ENCODE results near the gene NR1I2. TPM values are rescaled to one million over a fixed set of nuclear protein-coding genes. Genes with fewer than 3 reads are reported as not detected.

Gene NR1I2
- total and polyA plus RNA-seq, 2 donors (not counting 1 experiment from before 2014, with no cell fraction given) = 0.30 to 0.52 TPM

- H3K9ac ChIP-seq (ENCODE audit: low read length) = no peak overlapping the region
- WGBS (ENCODE audit: insufficient coverage) = 100% methylated on average over 2 of the region's 2 CpGs
These were observed 47.5 kb downstream of the NR1I2 start for GRCh38 chr3:119829420-119829819.

GRCh38 chr3:119831022-119831421 is 49.1 kb downstream of the NR1I2 start:
- Mint-ChIP-seq H3K27me3 (no peaks in the 10 kb centered on the region), H3K9me3 (ENCODE audit: insufficient read depth) (no peaks in the 10 kb centered on the region), H3K27ac (no peak overlapping the region), H3K4me3 (no peak overlapping the region), H3K4me1 (peaks cover 4% of the 10 kb centered on the region)
- ATAC-seq (ENCODE audit: low read depth) = no peak
- ChIA-PET CTCF (interaction anchor here (1.1 to 1.7 kb wide), 2 partner anchors 8 to 318 kb away, joined by 4 to 5 read pairs; no protein-coding TSS in a partner anchor), POLR2A (no interaction called here)
- Histone ChIP-seq H3K36me3 (replicated peaks in 1 of 2; ENCODE audit: control extremely low read depth in 1 of 2, control insufficient read depth in 1 of 2, extremely low read depth in 1 of 2, insufficient read depth in 2 of 2, low read length in 1 of 2) (peaks cover 7 to 10% of the 10 kb centered on the region in 2 experiments), H3K9ac (ENCODE audit: low read length) (no peak overlapping the region), H3K27ac (ENCODE audit: low read length in 2 of 2) (no peak overlapping the region), H3K4me2 (replicated peaks; ENCODE audit: low read depth, low read length, poor library complexity, severe bottlenecking) (no peak overlapping the region), H3K9me3 (ENCODE audit: control extremely low read depth in 1 of 3, control insufficient read depth in 2 of 3, insufficient read depth in 1 of 3, low read length in 2 of 3) (no peaks in the 10 kb centered on the region), H3K4me3 (ENCODE audit: control extremely low read depth in 1 of 5, extremely low read depth in 1 of 5, insufficient read depth in 1 of 5, low read depth in 2 of 5, low read length in 4 of 5) (no peak overlapping the region), H4K20me1 (ENCODE audit: control insufficient read depth, insufficient read depth, low read length, poor library complexity, severe bottlenecking) (peaks cover 11% of the 10 kb centered on the region), H3K79me2 (ENCODE audit: control insufficient read depth, insufficient read depth, low read length) (no peaks in the 10 kb centered on the region), H3K4me1 (ENCODE audit: control insufficient read depth in 2 of 2, insufficient read depth in 2 of 2, low read length in 2 of 2) (no peaks in the 10 kb centered on the region), H2AFZ (ENCODE audit: insufficient read depth, low read depth, low read length, poor library complexity, severe bottlenecking) (no peak overlapping the region), H3K27me3 (replicated peaks in 1 of 4; ENCODE audit: control extremely low read depth in 1 of 4, control insufficient read depth in 3 of 4, insufficient read depth in 4 of 4, low read length in 3 of 4) (no peaks in the 10 kb centered on the region)
- DNase-seq = no peak
- TF ChIP-seq EZH2 (IDR thresholded peaks at IDR 0.05; ENCODE audit: borderline replicate concordance, insufficient read depth, low read depth, low read length, poor library complexity, severe bottlenecking) (no peak), CTCF (IDR thresholded peaks at IDR 0.05) (no peak)
- WGBS (ENCODE audit: insufficient coverage) = no CpG with 5 or more reads among the region's 3 CpGs
- intact Hi-C loops (cut with micrococcal nuclease) = no loop called here

More at GRCh38 chr3:119829420-119829819, 47.5 kb downstream of the NR1I2 start:
- Histone ChIP-seq H4K20me1 (ENCODE audit: control insufficient read depth, insufficient read depth, low read length, poor library complexity, severe bottlenecking) (peaks cover 11% of the 10 kb centered on the region), H3K9me3 (ENCODE audit: control extremely low read depth in 1 of 3, control insufficient read depth in 2 of 3, insufficient read depth in 1 of 3, low read length in 2 of 3) (no peaks in the 10 kb centered on the region), H3K27me3 (replicated peaks in 1 of 4; ENCODE audit: control extremely low read depth in 1 of 4, control insufficient read depth in 3 of 4, insufficient read depth in 4 of 4, low read length in 3 of 4) (no peaks in the 10 kb centered on the region), H3K27ac (ENCODE audit: low read length in 2 of 2) (no peak overlapping the region), H3K4me3 (ENCODE audit: control extremely low read depth in 1 of 5, extremely low read depth in 1 of 5, insufficient read depth in 1 of 5, low read depth in 2 of 5, low read length in 4 of 5) (no peak overlapping the region), H3K36me3 (replicated peaks in 1 of 2; ENCODE audit: control extremely low read depth in 1 of 2, control insufficient read depth in 1 of 2, extremely low read depth in 1 of 2, insufficient read depth in 2 of 2, low read length in 1 of 2) (peaks cover 9 to 15% of the 10 kb centered on the region in 2 experiments), H3K4me2 (replicated peaks; ENCODE audit: low read depth, low read length, poor library complexity, severe bottlenecking) (no peak overlapping the region), H3K79me2 (ENCODE audit: control insufficient read depth, insufficient read depth, low read length) (no peaks in the 10 kb centered on the region), H3K4me1 (ENCODE audit: control insufficient read depth in 2 of 2, insufficient read depth in 2 of 2, low read length in 2 of 2) (no peaks in the 10 kb centered on the region), H2AFZ (ENCODE audit: insufficient read depth, low read depth, low read length, poor library complexity, severe bottlenecking) (no peak overlapping the region)
- ATAC-seq (ENCODE audit: low read depth) (no peak), DNase-seq (no peak)
- TF ChIP-seq EZH2 (IDR thresholded peaks at IDR 0.05; ENCODE audit: borderline replicate concordance, insufficient read depth, low read depth, low read length, poor library complexity, severe bottlenecking) = no peak
- no peak for TF ChIP-seq CTCF (IDR thresholded peaks at IDR 0.05)
- H3K27me3 Mint-ChIP-seq = no peaks in the 10 kb centered on the region
- POLR2A ChIA-PET = no interaction called here
- intact Hi-C loops (cut with micrococcal nuclease) = loop anchor here (10.0 kb wide), 1 partner anchor 585 kb away; no protein-coding TSS in a partner anchor
- H3K4me3 Mint-ChIP-seq = no peak overlapping the region
- H3K4me1 Mint-ChIP-seq = no peaks in the 10 kb centered on the region
- H3K9me3 Mint-ChIP-seq (ENCODE audit: insufficient read depth) = no peaks in the 10 kb centered on the region
- CTCF ChIA-PET = interaction anchor here (1.0 to 1.8 kb wide), 3 partner anchors 10 to 318 kb away, joined by 4 to 6 read pairs (median 5); no protein-coding TSS in a partner anchor
- H3K27ac Mint-ChIP-seq = no peak overlapping the region

Data from B cell (primary cell).